CD14-positive monocyte (primary cell): ENCODE measurements around the gene CEP85L. TPM values are rescaled to one million over a fixed set of nuclear protein-coding genes. Genes with fewer than 3 reads are reported as not detected.

ENCODE experiments used
- DNase-seq, 3 donors: peaks; one replicate each; pipeline ENCODE4 v3.0.0-alpha.2; 2011 to 2022
- H2AFZ ChIP-seq: 2 replicates; pipeline ENCODE4 v1.6.0; 2012; ENCODE audit warnings: mild to moderate bottlenecking, low read depth, low read length, inconsistent platforms; ENCODE audit not compliant: insufficient read depth, poor library complexity, severe bottlenecking
- H3K27ac ChIP-seq, 2 donors: 1 replicate in 1 of 2; 2 replicates in 1 of 2; pipeline ENCODE4 v1.5.1; 2012 to 2013; ENCODE audit warnings: low read length in 2 of 2, control low read depth in 1 of 2, inconsistent platforms in 1 of 2, low read depth in 1 of 2, mild to moderate bottlenecking in 1 of 2
- H3K27me3 ChIP-seq, 2 donors: one replicate each; pipeline versions ENCODE4 v1.6.0 to v1.6.1; 2011 to 2013; ENCODE audit warnings: low read length in 2 of 2; ENCODE audit not compliant: control insufficient read depth in 2 of 2, insufficient read depth in 2 of 2
- H3K36me3 ChIP-seq, 2 donors: replicated peaks in 1 of 2; 1 replicate in 1 of 2; 2 replicates in 1 of 2; pipeline versions ENCODE4 v1.5.1 to v1.6.1; 2012 to 2013; ENCODE audit warnings: low read length in 2 of 2, control low read depth in 1 of 2, inconsistent platforms in 1 of 2, mild to moderate bottlenecking in 1 of 2; ENCODE audit not compliant: insufficient read depth in 2 of 2, control insufficient read depth in 1 of 2
- H3K4me1 ChIP-seq, 2 donors: 1 replicate in 1 of 2; 2 replicates in 1 of 2; pipeline versions ENCODE4 v1.5.1 to v1.6.1; 2012 to 2013; ENCODE audit warnings: low read length in 2 of 2, control low read depth in 1 of 2, inconsistent platforms in 1 of 2, mild to moderate bottlenecking in 1 of 2, moderate library complexity in 1 of 2; ENCODE audit not compliant: insufficient read depth in 2 of 2, control insufficient read depth in 1 of 2
- H3K4me2 ChIP-seq: replicated peaks from 2 replicates; pipeline ENCODE3; 2012; ENCODE audit warnings: low read length, moderate library complexity, mild to moderate bottlenecking; ENCODE audit not compliant: poor library complexity, severe bottlenecking; ENCODE audit errors: extremely low read depth
- H3K4me3 ChIP-seq, 3 experiments: fragments of 200-600 bp in 1 of 3; sonication (generic) in 1 of 3; replicated peaks in 1 of 3; 1 replicate in 2 of 3; 2 replicates in 1 of 3; pipeline ENCODE4 v1.5.1; 2011 to 2013; ENCODE audit warnings: low read length in 3 of 3, mild to moderate bottlenecking in 3 of 3, control low read depth in 2 of 3, low read depth in 2 of 3, inconsistent platforms in 1 of 3, moderate library complexity in 1 of 3
- H3K79me2 ChIP-seq: 2 replicates; pipeline ENCODE4 v1.6.0; 2012; ENCODE audit warnings: mild to moderate bottlenecking, control low read depth, inconsistent platforms, low read length, moderate library complexity; ENCODE audit not compliant: insufficient read depth
- H3K9ac ChIP-seq: 2 replicates; pipeline ENCODE4 v1.6.0; 2017; ENCODE audit warnings: low read length, mild to moderate bottlenecking; ENCODE audit not compliant: insufficient read depth, poor library complexity, severe bottlenecking
- H3K9me3 ChIP-seq, 2 donors: replicated peaks in 1 of 2; 1 replicate in 1 of 2; 2 replicates in 1 of 2; pipeline versions ENCODE4 v1.5.1 to v1.6.1; 2012 to 2013; ENCODE audit warnings: low read length in 2 of 2, control low read depth in 1 of 2; ENCODE audit not compliant: control insufficient read depth in 1 of 2, insufficient read depth in 1 of 2
- H4K20me1 ChIP-seq: 2 replicates; pipeline ENCODE4 v1.6.0; 2012; ENCODE audit warnings: mild to moderate bottlenecking, low read length, control low read depth, moderate library complexity; ENCODE audit not compliant: insufficient read depth
- H3K27ac Mint-ChIP-seq, 7 donors: one replicate each; pipeline ENCODE4 v1.8.0; 2020; ENCODE audit warnings: mild to moderate bottlenecking in 7 of 7, mixed read lengths in 7 of 7, moderate library complexity in 6 of 7, inconsistent platforms in 2 of 7
- H3K27me3 Mint-ChIP-seq, 3 donors: one replicate each; pipeline ENCODE4 v1.8.0; 2021 to 2022; ENCODE audit warnings: low read depth in 3 of 3, mild to moderate bottlenecking in 3 of 3, mixed read lengths in 3 of 3, moderate library complexity in 3 of 3, inconsistent platforms in 1 of 3
- H3K36me3 Mint-ChIP-seq, 2 donors: one replicate each; pipeline ENCODE4 v1.8.0; 2020; ENCODE audit warnings: mixed read lengths in 2 of 2, inconsistent platforms in 1 of 2, mild to moderate bottlenecking in 1 of 2
- H3K4me1 Mint-ChIP-seq: one replicate; pipeline ENCODE4 v1.8.0; 2020; ENCODE audit warnings: mild to moderate bottlenecking, mixed read lengths
- H3K4me3 Mint-ChIP-seq, 2 donors: one replicate each; pipeline ENCODE4 v1.8.0; 2020; ENCODE audit warnings: mild to moderate bottlenecking in 2 of 2, mixed read lengths in 2 of 2, moderate library complexity in 1 of 2
- H3K9me3 Mint-ChIP-seq, 7 donors: one replicate each; pipeline ENCODE4 v1.8.0; 2020 to 2022; ENCODE audit warnings: mixed read lengths in 7 of 7, mild to moderate bottlenecking in 6 of 7, moderate library complexity in 6 of 7, inconsistent platforms in 2 of 7
- WGBS: methylation state at CpG from one replicate; pipeline ENCODE4 v1.1.5; 2013; ENCODE audit warnings: missing lambda C conversion rate; ENCODE audit not compliant: insufficient coverage; 5-methylcytosine and 5-hydroxymethylcytosine counted together
- intact Hi-C, 2 donors: fragments of 100-400 bp; cut with micrococcal nuclease; formaldehyde crosslinking; loops; one replicate each; pipeline versions ENCODE4 v1.15.0 to v1.15.1; 2023
- polyA plus RNA-seq, 3 donors: library from polyadenylated mRNA; depleted of rRNA in 1 of 3; unstranded in 2 of 3; stranded (reverse) in 1 of 3; fragments of 300-500 nt in 2 of 3; fragments of >200 nt in 1 of 3; fragmentation: Illumina TruSeq in 2 of 3; gene quantifications; 1 replicate in 2 of 3; 2 replicates in 1 of 3; pipeline ENCODE4 v1.2.3, GENCODE V29; 2012 to 2021
- TF ChIP-seq, protein P1 (sequence below): fragments of 200-600 bp; IDR thresholded peaks from one replicate; pipeline ENCODE4 v1.8.0; 2022; ENCODE audit warnings: antibody characterized with exemption, mild to moderate bottlenecking

The CEP85L gene
- polyA plus RNA-seq, 3 donors, result 14.9 to 38.3 (median 19.6) TPM

DNA sequence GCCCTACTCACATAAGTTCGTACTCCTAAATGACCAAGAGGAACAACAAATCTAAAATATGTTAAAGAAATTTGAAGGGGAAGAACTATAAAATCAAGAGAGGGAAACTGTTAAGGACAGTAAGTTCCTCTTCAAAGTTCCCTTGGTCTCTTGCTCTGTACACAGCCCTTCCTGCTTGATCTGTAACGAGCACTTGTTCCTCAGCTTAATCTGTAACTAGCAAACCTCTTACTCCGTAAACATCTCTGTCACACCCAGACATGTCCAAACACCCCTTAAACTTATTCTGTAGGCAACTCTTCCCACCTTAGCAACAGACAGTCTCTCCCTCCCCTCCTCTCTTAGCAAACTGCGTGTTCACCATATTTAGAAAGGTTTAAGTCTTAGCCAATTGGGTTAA lies 73.4 kb downstream of the CEP85L start:
- Mint-ChIP-seq H3K27ac (peak overlapping the region in 6 of 7 donors; percentile 7 to 91 (median 47)), H3K36me3 (peaks cover 43 to 54% of the 10 kb centered on the region in 2 donors)
- 8% methylated on average over 2 of the region's 4 CpGs for WGBS

DNA sequence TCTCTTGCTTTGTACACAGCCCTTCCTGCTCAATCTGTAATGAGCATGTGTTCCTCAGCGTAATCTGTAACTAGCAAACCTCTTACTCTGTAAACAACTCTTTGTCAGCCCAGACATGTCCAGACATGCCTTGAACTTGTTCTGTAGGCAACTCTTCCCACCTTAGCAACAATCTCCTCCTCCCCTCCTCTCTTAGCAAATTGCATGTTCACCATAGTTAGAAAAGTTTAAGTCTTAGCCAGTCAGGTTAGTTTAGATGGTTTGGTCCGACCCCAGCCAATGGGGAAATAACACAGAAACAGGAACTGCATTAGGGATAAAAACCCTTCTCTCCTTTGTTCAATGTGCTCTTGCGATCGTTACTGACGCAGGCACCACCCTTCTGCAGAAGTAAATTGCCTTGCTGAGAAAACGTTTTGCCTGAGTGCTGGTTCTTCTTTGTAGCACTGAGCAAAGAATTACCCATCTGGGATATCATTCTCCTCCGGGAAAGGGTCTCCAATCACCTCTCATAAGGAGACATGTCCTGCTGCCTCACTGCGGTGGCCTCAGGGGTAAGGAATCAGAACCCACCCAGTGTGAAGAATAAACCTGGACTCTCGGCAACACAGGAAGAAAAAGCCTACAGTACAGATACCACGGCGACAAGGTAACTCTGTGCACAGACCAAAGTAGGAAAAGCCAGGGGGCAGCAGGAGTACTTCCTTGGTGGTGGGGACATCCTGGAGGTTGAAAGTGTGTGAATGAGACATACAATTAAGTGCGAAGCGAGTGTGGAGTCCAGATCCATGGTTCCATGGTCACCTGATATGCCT lies 77.1 kb downstream of the CEP85L start:
- Mint-ChIP-seq H3K4me1 (peaks cover 6% of the 10 kb centered on the region), H3K9me3 (peaks cover 30 to 51% (median 50%) of the 10 kb centered on the region in 7 donors), H3K36me3 (peaks cover 34 to 42% of the 10 kb centered on the region in 2 donors), H3K27me3 (peaks cover 0 to 2% (median 0%) of the 10 kb centered on the region in 3 donors), H3K27ac (peak overlapping the region in 1 of 7 donors; percentile 64), H3K4me3 (no peak overlapping the region)
- H4K20me1 ChIP-seq, result peaks cover 64% of the 10 kb centered on the region
- WGBS, result 99% methylated on average over 11 of the region's 13 CpGs
- H3K4me3 ChIP-seq, result peak overlapping the region in 1 of 3 experiments; percentile 15
- H3K9me3 ChIP-seq, result peaks cover 43 to 60% of the 10 kb centered on the region in 2 donors
- H3K4me1 ChIP-seq, result peaks cover 0 to 5% of the 10 kb centered on the region in 2 donors
- H3K4me2 ChIP-seq, result no peak overlapping the region
- no peak overlapping the region for H2AFZ ChIP-seq
- H3K27ac ChIP-seq, result no peak overlapping the region
- no peak for DNase-seq
- intact Hi-C loops, result loop anchor here in 1 of 2 donors (10.0 kb wide), 1 partner anchor 599 kb away; no protein-coding TSS in a partner anchor
- H3K9ac ChIP-seq, result no peak overlapping the region
- H3K36me3 ChIP-seq, result peaks cover 4 to 39% of the 10 kb centered on the region in 2 donors
- TF ChIP-seq, protein P1, sequence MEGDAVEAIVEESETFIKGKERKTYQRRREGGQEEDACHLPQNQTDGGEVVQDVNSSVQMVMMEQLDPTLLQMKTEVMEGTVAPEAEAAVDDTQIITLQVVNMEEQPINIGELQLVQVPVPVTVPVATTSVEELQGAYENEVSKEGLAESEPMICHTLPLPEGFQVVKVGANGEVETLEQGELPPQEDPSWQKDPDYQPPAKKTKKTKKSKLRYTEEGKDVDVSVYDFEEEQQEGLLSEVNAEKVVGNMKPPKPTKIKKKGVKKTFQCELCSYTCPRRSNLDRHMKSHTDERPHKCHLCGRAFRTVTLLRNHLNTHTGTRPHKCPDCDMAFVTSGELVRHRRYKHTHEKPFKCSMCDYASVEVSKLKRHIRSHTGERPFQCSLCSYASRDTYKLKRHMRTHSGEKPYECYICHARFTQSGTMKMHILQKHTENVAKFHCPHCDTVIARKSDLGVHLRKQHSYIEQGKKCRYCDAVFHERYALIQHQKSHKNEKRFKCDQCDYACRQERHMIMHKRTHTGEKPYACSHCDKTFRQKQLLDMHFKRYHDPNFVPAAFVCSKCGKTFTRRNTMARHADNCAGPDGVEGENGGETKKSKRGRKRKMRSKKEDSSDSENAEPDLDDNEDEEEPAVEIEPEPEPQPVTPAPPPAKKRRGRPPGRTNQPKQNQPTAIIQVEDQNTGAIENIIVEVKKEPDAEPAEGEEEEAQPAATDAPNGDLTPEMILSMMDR, result no peak
- H3K27me3 ChIP-seq, result no peaks in the 10 kb centered on the region
- H3K79me2 ChIP-seq, result peaks cover 27% of the 10 kb centered on the region

More for the DNA sequence above, 73.4 kb downstream of the CEP85L start:
- peaks cover 34% of the 10 kb centered on the region for H3K4me1 Mint-ChIP-seq
- H3K9me3 ChIP-seq, result peaks cover 50 to 69% of the 10 kb centered on the region in 2 donors
- no peak overlapping the region for H2AFZ ChIP-seq
- peaks cover 40% of the 10 kb centered on the region for H3K79me2 ChIP-seq
- H3K4me3 ChIP-seq, result no peak overlapping the region
- intact Hi-C loops, result loop anchor here in 1 of 2 donors (10.0 kb wide), 1 partner anchor 603 kb away; no protein-coding TSS in a partner anchor
- peak overlapping the region in 1 of 2 donors; percentile 15 for H3K27ac ChIP-seq
- H3K27me3 ChIP-seq, result no peaks in the 10 kb centered on the region
- H4K20me1 ChIP-seq, result peaks cover 64% of the 10 kb centered on the region
- peaks cover 27 to 32% of the 10 kb centered on the region in 2 donors for H3K4me1 ChIP-seq
- peaks cover 0 to 2% (median 0%) of the 10 kb centered on the region in 3 donors for H3K27me3 Mint-ChIP-seq
- peaks cover 4 to 39% of the 10 kb centered on the region in 2 donors for H3K36me3 ChIP-seq
- no peak overlapping the region for H3K4me3 Mint-ChIP-seq
- H3K4me2 ChIP-seq, result no peak overlapping the region
- no peak for DNase-seq
- H3K9me3 Mint-ChIP-seq, result peaks cover 38 to 68% (median 58%) of the 10 kb centered on the region in 7 donors
- H3K9ac ChIP-seq, result no peak overlapping the region
- TF ChIP-seq, protein P1, result no peak
